Superior temporal gyrus (tissue), 1 donor: ENCODE data around the gene PRSS27.
"Not testable (repeated sequence)": the region's sequence is repeated elsewhere in the genome, so short reads cannot be mapped to it uniquely, and the experiment has no call there.

Source experiments
- DNase-seq: peaks from one replicate; pipeline ENCODE4 v3.0.0-alpha.2; 2016; ENCODE audit errors: extremely low spot score

The PRSS27 gene

DNA sequence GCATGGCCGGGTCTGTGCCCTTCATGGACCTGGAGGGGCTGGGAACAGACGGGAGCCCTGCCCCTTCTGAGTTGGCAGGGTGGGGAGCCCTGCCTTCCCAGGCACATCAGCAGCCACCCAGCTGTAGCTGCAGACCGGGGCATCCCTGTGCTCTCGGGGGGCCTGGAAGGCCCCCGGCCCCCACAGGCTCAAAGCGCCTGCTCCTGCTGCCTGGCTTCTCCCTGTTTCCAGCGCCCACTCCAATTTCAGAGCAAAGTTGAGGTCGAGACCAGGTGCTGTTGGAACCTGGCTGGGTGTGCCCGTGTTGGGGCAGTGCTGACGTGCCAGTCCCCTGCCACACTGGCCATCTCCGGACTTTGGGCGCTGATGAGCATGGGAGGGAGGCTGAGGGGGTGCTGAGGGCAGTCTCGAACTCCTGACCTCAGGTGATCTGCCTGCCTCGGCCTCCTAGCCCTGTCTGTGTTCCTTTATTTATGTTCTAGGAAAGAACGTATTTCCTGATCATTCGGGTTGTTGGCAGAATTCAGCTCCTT lies 4.9 kb upstream of the PRSS27 start:
- DNase-seq: no peak

GRCh38 chr16:2724088-2724676 lies 4.2 kb upstream of the PRSS27 start:
- no peak for DNase-seq

- DNase-seq: not testable (repeated sequence)
These were observed 1.7 kb upstream of the PRSS27 start for GRCh38 chr16:2721634-2722173.

DNA sequence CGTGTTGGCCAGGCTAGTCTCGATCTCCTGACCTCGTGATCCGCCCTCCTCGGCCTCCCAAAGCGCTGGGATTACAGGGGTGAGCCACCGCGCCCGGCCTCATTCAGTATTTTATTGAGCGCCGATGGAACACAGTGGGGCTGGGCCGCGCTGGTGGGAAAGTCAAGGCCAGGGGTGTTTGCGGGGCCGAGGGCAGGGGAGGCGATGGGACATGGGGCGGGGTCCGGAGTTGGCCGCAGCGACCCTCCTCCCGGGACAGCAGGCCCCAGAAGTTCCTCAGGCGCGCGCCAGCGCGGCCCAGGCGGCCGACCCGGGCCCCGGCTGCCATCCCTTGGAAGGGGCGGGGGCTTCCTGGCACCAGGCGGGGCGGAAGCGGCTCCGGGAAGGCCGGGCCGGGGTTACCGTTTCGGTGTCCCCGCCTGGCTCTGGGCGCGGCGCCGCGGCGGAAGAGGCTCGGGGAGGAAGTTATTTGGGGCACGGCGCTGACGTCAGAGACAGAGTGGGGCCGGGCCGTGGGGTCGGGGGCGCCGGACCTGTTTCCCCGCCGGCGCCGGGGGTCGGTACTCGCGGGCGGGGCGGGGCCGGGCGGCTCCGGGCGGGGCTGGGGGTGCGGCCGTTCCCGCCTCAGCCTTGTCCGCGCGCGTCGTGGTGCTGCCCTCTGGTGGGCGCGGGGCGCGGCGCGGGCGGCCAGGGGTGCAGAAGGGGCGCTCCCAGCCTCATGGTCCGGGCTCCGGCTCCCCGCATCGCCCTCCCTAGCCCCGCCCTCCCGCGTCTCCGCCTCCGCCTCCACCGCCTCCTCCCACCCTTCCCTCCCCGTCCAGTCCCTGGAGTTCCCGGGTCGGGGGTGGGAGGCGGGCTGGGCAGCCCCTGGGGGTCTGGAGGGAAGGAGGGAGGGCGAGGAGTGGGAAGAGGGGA lies 952 bp upstream of the PRSS27 start:
- DNase-seq: peak; percentile 41

DNA sequence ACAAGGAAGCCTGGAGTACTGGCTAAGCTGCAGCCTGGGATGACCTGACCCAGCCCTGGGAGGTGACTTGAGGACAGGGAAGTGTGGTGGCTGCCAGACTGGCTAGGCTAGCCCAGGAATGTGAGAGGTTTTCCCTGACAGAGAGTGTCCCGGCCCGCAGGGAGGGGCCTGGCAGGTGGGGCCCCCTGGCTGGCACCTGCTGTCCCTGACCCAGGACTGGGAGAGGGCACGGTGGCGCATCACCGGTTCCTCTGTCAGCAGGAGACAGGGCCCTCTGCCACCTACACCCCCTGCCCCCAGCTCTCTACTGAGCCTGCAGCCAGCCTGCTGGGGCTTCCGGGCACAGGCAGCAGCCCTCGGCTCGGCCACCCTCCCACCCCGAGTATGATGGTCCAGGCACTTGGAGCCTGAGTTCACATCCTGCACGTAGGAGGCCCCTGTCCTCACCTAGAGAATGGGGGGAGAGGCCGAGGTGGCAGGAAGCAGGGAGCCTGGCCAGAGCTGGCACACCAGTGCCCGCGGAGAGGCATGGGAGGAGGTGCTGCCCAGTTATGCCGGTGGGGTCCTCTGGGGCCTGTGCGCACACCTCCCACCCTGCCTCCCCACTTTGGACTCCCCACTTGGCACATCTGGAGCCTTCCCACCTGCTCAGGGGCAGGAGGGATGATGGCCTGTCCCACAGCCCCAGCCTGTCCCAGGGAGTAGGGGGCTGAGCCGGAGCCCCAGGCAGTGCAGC lies 528 bp downstream of the PRSS27 start:
- no peak for DNase-seq

DNA sequence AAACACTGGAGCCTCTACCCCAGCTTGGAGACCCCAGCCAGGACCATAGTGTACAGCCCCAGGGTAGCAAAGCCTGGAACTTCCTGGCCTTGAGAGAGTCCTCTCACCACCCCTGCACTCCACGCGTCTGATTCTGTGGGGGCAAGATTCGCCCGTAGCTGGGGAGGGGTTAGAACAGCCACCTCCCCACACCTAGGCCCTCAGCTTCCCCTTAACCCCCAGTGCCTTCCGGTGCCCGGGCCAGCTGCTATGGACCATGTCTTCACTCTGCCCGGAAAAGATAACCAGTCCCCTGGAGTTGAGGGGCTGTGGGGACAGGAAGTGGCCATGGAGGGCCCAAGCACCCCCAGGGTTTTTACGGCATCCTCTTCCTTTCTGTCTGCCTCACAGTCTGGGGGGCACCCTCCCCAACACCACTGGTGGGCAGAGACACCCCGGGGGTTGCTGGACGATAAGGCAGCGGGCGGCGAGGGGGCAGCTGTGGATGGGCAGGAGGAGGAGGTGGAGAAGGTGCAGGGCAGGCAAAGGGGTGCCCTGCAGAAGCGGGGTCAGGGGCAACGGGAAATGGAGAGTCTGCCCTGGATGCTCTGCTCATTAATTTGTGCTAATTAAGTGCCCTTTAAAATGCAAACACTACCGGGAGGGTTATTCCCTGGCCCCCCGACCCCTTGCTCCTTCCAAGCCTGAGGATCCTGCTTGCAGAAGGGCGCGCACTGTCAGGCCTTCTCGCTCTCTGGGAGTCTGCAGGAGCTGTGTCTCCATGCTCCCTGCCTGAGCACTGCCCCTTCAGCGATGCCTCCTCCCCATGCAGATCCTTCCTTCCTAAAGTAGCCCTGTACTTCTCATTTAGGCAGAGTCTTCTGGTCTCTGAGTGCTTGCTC lies 2.4 kb downstream of the PRSS27 start:
- DNase-seq: no peak

- no peak for DNase-seq
These were observed 3.1 kb downstream of the PRSS27 start for GRCh38 chr16:2716948-2717347.

DNA sequence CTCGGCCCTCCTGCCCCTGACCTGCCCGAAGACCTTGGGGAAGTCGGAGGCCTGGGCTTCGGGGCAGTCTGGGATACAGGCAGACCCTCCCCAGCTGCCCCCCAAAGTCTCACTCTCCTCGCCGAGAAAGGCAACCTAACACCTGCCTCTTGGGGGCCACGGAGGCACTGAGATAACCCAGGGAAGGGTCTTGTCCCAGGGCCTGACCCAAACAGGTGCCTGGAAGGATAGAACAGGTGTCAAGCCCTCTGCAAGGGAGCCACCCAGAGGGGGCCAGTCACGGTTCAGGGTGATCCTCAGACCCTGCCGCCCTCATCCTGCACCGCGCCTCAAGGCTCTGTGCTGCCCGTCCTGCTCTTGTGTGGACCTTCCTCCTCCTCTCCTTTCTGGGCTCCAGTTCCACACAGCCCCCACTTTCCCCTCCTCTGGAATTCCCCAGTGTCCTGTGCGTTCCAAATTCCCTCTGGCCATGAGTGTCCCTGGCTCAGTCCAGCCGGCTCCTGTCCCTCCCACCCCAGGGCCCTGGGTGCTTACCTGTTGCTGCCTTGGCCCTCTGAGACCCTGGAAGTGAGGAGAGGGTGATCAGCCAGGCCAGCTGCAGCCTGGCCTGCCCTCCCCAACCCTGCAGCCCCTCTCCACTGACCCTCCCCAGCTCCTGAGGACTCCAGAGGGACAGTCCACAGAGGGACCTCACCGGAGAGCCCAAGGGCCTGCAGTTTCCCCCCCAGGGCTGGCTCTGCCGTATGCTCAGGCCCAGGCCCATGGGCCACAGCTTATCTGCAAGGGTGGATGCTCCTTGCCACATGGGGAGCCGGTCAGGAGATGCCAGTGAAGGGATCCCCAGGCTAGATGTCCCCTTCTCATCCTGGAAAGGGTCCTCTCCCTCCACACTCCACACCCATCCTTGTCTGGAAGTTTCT lies 3.8 kb downstream of the PRSS27 start:
- no peak for DNase-seq

DNA sequence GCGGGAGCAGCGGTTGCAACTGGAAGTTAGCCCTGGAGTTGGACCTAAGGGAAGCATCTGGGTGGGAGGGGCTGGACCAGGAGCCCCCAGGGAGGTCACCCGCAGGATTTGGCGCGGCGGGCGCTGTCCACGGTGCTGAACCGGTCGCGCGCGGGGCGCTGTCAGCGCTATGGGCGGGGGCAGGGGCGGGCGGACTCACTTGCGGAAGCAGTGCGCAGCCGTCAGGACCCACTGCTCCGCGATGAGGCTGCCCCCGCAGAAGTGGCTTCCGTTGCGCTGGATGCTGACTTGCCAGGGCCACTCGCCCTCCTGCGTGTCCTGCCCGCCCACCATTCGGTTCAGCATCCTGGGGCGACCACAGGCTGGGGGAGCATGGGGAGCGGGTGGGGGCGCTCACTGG lies 4.5 kb downstream of the PRSS27 start:
- peak; percentile 16 for DNase-seq

DNA sequence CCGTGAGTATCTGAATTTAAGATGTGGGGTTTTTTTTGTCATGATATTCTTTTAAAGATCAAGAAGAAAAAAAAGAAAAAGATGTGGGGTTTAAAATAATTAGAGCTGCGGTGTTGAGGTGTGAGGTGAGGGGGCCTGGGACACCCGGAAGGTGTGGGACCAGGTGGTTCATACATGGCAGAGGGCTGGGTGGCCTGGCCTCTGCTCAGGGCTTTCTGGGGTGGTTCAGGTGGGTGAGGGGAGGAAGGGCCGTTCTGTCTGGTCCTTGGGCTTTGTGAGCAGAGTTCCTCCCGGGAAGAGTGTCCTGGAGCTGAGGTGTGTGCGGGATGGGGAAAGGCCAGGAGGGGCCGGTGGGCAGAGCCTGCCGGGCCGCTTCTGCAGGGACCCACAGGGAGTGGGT lies 5.0 kb downstream of the PRSS27 start:
- DNase-seq: no peak

GRCh38 chr16:2713985-2714774 lies 5.8 kb downstream of the PRSS27 start:
- no peak for DNase-seq

- no peak for DNase-seq
These were observed 6.5 kb downstream of the PRSS27 start for GRCh38 chr16:2713523-2713922.

GRCh38 chr16:2712546-2712945 lies 7.5 kb downstream of the PRSS27 start:
- DNase-seq: no peak

DNA sequence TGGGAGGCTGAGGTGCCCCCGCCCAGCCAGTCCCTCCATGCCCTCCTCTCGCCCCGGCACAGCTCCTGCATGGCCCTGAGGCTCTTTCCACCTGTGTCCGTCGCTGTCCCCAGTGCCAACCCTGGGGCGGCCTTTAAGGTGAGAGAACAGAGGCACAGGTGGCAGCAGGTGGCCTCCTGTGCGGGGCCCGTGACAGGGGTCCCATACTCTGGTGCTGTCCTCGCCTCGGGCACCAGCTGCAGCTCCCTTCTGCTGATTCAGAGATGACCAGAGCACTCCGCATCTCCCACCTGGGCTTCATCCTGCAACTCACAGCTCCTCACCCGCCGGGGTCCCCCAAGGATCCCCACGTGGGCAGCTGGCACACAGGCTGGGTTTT lies 8.0 kb downstream of the PRSS27 start:
- DNase-seq: no peak

- DNase-seq: no peak
These were observed 8.5 kb downstream of the PRSS27 start for GRCh38 chr16:2711370-2712062.

DNA sequence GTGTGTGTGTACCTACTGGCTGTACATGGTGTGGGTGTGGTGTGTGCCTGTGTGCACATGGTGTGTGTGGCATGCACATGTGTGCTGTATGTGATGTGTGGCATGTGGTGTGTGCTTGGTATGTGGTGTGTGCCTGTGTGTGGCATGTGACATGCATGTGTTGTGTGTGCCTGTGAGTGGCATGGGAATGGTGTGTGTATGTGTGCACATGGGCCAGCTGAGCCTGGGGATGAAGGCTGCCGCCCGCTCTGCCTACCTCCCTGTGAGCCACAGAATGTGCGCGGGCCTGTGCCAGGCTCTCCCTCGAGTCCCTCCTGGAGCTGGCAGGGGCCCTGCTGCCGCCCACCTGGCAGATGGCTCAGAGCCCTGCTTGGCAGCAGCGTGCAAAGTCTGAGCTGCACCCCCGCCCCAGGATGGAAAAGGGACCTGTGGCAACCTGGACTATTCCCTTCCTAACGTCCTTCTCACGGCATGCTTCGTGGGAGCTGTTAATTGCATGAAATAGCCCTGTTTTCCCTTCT lies 9.3 kb downstream of the PRSS27 start:
- DNase-seq: peak; percentile 46

- no peak for DNase-seq
These were observed 9.9 kb downstream of the PRSS27 start for GRCh38 chr16:2710021-2710710.

DNA sequence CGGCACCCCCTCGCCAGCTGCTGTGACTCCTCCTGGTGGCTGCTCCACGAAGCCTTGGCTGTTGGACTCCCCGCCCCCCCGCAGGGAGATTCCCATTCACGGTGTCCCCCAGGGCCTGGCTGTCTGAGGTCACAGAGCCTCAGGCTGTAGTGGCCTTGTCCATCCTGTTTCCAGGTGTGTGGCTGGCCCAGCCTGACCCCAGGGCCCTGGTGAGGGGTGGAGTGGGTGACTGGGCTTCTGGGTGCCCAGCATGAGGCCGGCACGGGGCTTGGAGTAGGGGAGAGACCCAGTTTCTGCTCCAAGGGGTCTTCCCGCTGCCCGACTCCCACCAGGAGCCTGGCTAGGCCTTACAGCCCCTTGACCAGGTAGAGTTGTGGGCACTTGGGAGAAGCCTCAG lies 10.4 kb downstream of the PRSS27 start:
- DNase-seq: no peak
